Thyroid gland (tissue), 4 donors: Measurements from ENCODE around the gene NDC80.

ENCODE experiments used
- CTCF ChIP-seq, 6 experiments: fragments of 200-600 bp in 3 of 6; fragments of 450-650 bp in 3 of 6; sonication (generic) in 3 of 6; IDR thresholded peaks; one replicate each; pipeline ENCODE4 v1.5.1; 2016 to 2019; ENCODE audit warnings: antibody characterized with exemption in 6 of 6, mild to moderate bottlenecking in 2 of 6, inconsistent platforms in 1 of 6, moderate library complexity in 1 of 6
- POLR2A ChIP-seq, 2 donors: fragments of 450-650 bp; IDR thresholded peaks; one replicate each; pipeline ENCODE4 v1.6.1; 2017; ENCODE audit warnings: antibody characterized with exemption in 2 of 2, mild to moderate bottlenecking in 2 of 2, moderate library complexity in 1 of 2

DNA sequence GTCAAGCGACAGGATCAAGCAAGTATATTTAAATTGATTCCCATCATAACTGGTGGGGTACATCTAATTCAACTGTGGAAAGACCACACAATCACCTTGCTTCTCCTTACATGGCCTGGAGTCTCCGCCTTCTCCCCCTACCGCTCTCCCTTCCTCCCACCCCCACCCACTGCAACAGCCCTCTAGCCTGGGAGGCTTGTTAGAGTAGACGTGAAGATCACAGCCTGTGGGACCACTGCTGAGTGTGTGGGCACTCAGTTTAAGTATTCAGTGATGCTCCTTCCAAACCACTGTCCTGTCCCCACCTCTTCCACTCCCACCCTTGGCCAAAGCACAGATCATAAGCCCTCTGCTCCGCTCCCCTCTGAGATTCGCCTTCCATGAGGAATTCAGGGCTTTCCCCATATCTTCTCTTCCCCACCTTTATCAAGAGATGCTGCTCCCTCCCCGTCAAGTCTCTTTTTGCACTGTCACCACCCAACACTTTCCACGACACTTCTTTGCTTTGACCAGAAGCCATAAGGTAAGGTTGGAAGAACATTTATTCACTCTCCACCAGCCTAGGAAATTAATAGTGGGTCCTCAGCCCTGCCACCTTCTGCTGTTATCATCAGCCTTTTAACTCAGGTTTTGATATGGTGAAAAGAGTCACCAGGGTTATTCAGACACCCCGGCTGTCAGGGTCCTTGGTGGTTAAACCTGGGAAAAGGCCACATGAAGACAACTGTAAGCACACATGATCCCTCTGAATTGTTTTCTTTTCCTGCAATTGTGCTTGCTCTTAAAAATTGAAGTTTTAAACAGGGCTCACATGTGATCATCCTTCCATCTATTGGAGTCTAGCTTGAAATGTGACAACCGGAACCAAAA, 1.8 kb upstream of the NDC80 start:
- TF ChIP-seq CTCF (IDR thresholded peaks at IDR 0.05) (no peak), POLR2A (IDR thresholded peaks at IDR 0.05) (no peak)
